ENCODE results near the gene SOX6. TPM values are rescaled to one million over a fixed set of nuclear protein-coding genes. Genes with fewer than 3 reads are reported as not detected.

The SOX6 gene
- total and polyA plus RNA-seq, 2 experiments from 2014 or later: 0.03 to 0.66 TPM

DNA sequence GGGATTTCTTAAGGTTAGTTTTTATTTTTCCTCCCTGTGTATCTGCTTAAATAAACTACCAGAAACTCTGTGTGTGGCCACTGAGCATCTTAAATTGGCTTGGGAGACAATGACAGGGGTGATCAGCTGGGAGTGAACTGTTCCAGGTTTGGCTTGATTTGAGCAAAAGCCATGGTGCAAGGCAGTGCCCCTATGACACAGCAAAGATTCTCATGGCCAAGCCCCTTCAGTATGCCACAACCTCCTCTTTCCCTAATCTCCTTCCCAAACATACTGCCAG lies 370.5 kb downstream of the SOX6 start (continued):
- TF ChIP-seq, protein P1, sequence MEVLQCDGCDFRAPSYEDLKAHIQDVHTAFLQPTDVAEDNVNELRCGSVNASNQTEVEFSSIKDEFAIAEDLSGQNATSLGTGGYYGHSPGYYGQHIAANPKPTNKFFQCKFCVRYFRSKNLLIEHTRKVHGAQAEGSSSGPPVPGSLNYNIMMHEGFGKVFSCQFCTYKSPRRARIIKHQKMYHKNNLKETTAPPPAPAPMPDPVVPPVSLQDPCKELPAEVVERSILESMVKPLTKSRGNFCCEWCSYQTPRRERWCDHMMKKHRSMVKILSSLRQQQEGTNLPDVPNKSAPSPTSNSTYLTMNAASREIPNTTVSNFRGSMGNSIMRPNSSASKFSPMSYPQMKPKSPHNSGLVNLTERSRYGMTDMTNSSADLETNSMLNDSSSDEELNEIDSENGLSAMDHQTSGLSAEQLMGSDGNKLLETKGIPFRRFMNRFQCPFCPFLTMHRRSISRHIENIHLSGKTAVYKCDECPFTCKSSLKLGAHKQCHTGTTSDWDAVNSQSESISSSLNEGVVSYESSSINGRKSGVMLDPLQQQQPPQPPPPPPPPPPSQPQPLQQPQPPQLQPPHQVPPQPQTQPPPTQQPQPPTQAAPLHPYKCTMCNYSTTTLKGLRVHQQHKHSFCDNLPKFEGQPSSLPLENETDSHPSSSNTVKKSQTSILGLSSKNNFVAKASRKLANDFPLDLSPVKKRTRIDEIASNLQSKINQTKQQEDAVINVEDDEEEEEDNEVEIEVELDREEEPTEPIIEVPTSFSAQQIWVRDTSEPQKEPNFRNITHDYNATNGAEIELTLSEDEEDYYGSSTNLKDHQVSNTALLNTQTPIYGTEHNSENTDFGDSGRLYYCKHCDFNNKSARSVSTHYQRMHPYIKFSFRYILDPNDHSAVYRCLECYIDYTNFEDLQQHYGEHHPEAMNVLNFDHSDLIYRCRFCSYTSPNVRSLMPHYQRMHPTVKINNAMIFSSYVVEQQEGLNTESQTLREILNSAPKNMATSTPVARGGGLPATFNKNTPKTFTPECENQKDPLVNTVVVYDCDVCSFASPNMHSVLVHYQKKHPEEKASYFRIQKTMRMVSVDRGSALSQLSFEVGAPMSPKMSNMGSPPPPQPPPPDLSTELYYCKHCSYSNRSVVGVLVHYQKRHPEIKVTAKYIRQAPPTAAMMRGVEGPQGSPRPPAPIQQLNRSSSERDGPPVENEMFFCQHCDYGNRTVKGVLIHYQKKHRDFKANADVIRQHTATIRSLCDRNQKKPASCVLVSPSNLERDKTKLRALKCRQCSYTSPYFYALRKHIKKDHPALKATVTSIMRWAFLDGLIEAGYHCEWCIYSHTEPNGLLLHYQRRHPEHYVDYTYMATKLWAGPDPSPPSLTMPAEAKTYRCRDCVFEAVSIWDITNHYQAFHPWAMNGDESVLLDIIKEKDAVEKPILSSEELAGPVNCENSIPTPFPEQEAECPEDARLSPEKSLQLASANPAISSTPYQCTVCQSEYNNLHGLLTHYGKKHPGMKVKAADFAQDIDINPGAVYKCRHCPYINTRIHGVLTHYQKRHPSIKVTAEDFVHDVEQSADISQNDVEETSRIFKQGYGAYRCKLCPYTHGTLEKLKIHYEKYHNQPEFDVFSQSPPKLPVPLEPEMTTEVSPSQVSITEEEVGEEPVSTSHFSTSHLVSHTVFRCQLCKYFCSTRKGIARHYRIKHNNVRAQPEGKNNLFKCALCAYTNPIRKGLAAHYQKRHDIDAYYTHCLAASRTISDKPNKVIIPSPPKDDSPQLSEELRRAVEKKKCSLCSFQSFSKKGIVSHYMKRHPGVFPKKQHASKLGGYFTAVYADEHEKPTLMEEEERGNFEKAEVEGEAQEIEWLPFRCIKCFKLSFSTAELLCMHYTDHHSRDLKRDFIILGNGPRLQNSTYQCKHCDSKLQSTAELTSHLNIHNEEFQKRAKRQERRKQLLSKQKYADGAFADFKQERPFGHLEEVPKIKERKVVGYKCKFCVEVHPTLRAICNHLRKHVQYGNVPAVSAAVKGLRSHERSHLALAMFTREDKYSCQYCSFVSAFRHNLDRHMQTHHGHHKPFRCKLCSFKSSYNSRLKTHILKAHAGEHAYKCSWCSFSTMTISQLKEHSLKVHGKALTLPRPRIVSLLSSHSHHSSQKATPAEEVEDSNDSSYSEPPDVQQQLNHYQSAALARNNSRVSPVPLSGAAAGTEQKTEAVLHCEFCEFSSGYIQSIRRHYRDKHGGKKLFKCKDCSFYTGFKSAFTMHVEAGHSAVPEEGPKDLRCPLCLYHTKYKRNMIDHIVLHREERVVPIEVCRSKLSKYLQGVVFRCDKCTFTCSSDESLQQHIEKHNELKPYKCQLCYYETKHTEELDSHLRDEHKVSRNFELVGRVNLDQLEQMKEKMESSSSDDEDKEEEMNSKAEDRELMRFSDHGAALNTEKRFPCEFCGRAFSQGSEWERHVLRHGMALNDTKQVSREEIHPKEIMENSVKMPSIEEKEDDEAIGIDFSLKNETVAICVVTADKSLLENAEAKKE (CRISPR knock-in tag; IDR thresholded peaks at IDR 0.05): no peak
- TF ChIP-seq, protein P2, sequence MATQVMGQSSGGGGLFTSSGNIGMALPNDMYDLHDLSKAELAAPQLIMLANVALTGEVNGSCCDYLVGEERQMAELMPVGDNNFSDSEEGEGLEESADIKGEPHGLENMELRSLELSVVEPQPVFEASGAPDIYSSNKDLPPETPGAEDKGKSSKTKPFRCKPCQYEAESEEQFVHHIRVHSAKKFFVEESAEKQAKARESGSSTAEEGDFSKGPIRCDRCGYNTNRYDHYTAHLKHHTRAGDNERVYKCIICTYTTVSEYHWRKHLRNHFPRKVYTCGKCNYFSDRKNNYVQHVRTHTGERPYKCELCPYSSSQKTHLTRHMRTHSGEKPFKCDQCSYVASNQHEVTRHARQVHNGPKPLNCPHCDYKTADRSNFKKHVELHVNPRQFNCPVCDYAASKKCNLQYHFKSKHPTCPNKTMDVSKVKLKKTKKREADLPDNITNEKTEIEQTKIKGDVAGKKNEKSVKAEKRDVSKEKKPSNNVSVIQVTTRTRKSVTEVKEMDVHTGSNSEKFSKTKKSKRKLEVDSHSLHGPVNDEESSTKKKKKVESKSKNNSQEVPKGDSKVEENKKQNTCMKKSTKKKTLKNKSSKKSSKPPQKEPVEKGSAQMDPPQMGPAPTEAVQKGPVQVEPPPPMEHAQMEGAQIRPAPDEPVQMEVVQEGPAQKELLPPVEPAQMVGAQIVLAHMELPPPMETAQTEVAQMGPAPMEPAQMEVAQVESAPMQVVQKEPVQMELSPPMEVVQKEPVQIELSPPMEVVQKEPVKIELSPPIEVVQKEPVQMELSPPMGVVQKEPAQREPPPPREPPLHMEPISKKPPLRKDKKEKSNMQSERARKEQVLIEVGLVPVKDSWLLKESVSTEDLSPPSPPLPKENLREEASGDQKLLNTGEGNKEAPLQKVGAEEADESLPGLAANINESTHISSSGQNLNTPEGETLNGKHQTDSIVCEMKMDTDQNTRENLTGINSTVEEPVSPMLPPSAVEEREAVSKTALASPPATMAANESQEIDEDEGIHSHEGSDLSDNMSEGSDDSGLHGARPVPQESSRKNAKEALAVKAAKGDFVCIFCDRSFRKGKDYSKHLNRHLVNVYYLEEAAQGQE (IDR thresholded peaks at IDR 0.05; ENCODE audit: unreplicated experiment): no peak
- TF ChIP-seq EZH2phosphoT487 (IDR thresholded peaks at IDR 0.05; ENCODE audit: unreplicated experiment): no peak
- TF ChIP-seq EZH2 (IDR thresholded peaks at IDR 0.05; ENCODE audit: low read depth, unreplicated experiment): no peak
- TF ChIP-seq ZNF114 (CRISPR knock-in tag; IDR thresholded peaks at IDR 0.05): no peak

Measured in GM23338 (cell line).